ENCODE data around the gene MAD2L1BP. TPM values are rescaled to one million over a fixed set of nuclear protein-coding genes. Genes with fewer than 3 reads are reported as not detected.

The MAD2L1BP gene
- total RNA-seq, 1 donor from 2014 or later = 40.5 TPM

DNA sequence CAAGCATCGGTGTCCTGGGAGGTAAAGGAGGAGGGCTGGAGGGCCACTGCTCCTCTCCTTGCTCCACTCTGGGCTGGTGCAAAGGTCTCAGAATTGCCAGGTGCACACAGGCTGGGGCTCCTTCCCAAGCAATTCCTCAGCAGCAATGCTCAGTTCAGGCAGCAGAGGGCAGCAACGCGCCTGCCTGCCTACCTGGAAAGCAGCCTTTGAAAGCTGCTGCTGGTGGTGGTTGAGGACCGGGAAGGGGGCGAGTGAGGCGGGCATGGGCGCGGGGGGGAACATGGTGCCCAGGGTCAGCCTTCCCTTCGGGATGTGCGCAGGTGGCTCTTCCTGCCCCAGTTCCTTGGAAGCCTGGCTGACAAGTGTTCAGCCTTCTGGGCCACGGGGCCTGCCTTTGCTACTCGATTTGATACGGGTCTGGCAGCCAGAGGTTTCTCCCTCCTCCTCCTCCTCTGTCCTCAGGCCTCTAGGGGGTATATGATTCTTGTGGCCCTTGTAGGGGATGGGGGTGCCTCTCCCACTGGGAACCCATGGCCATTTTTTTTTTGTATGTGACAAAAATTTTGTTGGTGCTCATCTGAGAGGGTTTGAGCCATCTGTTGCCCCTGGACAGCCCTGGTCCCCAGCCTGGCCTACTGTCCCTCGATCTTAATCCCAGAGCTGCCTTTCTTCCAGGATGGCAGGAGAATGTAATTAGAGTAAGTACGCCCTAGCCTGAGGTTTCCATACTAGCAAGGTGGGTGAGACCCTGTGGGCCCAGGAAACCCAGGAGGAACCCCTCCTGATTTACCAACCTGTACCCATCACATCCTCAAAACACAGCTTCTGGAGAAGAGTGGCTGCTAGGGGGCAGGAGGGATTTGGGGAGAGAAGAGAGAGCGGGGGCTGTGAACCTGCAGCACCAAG lies 31.9 kb downstream of the MAD2L1BP start:
- DNase-seq (peak; percentile 84), ATAC-seq (ENCODE audit: low read depth) (peak; percentile 80)
- Mint-ChIP-seq H3K4me3 (peak overlapping the region; percentile 36), H3K4me1 (peaks cover 18% of the 10 kb centered on the region), H3K36me3 (ENCODE audit: low read depth) (peaks cover 26% of the 10 kb centered on the region), H3K27ac (peak overlapping the region; percentile 64), H3K27me3 (no peaks in the 10 kb centered on the region), H3K9me3 (no peaks in the 10 kb centered on the region)
- ChIA-PET CTCF (interaction anchor here (0.7 to 7.3 kb wide), 22 partner anchors 11 to 412 kb away, joined by 3 to 99 read pairs (median 4); partner anchors contain the start of gene VEGFA), POLR2A (interaction anchor here (0.8 to 3.5 kb wide), 9 partner anchors 13 to 412 kb away, joined by 3 to 30 read pairs (median 3); partner anchors contain the start of genes GTPBP2 and VEGFA)
- intact Hi-C loops (cut with micrococcal nuclease) = loop anchor here (1.0 to 5.0 kb wide), 13 partner anchors 20 to 412 kb away; partner anchors contain the start of genes GTPBP2 and MRPS18A
- TF ChIP-seq, protein P1, sequence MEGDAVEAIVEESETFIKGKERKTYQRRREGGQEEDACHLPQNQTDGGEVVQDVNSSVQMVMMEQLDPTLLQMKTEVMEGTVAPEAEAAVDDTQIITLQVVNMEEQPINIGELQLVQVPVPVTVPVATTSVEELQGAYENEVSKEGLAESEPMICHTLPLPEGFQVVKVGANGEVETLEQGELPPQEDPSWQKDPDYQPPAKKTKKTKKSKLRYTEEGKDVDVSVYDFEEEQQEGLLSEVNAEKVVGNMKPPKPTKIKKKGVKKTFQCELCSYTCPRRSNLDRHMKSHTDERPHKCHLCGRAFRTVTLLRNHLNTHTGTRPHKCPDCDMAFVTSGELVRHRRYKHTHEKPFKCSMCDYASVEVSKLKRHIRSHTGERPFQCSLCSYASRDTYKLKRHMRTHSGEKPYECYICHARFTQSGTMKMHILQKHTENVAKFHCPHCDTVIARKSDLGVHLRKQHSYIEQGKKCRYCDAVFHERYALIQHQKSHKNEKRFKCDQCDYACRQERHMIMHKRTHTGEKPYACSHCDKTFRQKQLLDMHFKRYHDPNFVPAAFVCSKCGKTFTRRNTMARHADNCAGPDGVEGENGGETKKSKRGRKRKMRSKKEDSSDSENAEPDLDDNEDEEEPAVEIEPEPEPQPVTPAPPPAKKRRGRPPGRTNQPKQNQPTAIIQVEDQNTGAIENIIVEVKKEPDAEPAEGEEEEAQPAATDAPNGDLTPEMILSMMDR (IDR thresholded peaks at IDR 0.05) = peak; percentile 42

DNA sequence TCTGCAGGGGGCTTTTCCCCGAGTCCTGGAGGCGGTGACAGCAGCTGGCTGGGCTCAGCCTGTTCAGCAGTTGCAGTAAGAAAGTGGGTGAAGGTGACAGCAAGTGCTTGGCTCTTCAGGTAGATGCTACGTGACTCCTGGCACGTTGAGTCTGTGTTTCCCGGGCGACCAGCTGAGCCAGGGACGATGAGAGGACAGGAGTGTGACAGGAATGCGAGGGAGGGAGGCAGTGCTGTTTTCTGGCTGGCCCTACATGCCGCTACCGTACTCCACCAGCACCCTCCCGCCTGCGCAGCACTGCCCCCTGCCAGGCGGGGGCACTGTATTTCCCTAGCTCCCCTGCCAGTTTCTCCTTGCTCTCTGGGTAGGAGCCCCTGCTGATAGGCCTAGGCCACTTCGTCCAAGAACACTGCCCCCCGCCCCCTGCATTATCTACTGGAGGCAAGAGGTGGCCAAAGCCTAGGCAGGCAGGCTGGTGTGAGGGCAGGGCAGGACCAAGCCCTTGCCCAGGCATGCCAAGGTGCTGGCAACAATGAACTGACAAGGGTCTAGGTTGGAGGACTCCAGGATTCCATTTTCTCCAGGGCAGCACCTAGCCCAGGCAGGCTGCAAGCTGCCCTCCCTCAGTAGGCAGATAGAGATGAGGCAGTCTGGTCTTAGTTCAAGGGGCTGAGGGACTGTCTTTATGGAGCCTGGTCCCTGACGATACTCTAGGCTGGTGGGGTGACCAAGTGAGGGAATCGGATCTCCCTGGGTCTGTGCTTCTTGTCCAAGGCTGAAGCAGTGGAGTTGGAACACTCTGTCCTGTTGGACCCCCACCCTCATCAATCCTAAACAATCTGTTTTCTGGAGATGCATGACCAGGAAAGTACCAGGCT lies 32.8 kb downstream of the MAD2L1BP start:
- H3K9me3 Mint-ChIP-seq = no peaks in the 10 kb centered on the region
- DNase-seq (peak; percentile 43), ATAC-seq (ENCODE audit: low read depth) (peak; percentile 77)
- H3K4me1 Mint-ChIP-seq = peaks cover 18% of the 10 kb centered on the region
- ChIA-PET POLR2A (interaction anchor here (0.8 to 3.5 kb wide), 6 partner anchors 12 to 103 kb away, joined by 3 to 30 read pairs (median 8); partner anchors contain the start of gene VEGFA), CTCF (interaction anchor here (0.8 to 7.3 kb wide), 17 partner anchors 15 to 411 kb away, joined by 3 to 99 read pairs (median 6); partner anchors contain the start of gene VEGFA)
- peak overlapping the region; percentile 64 for H3K27ac Mint-ChIP-seq
- TF ChIP-seq, protein P1 (IDR thresholded peaks at IDR 0.05) = no peak
- H3K36me3 Mint-ChIP-seq (ENCODE audit: low read depth) = peaks cover 33% of the 10 kb centered on the region
- H3K27me3 Mint-ChIP-seq = no peaks in the 10 kb centered on the region
- H3K4me3 Mint-ChIP-seq = no peak overlapping the region
- intact Hi-C loops (cut with micrococcal nuclease) = loop anchor here (1.0 to 5.0 kb wide), 5 partner anchors 19 to 334 kb away; partner anchors contain the start of gene MRPS18A

DNA sequence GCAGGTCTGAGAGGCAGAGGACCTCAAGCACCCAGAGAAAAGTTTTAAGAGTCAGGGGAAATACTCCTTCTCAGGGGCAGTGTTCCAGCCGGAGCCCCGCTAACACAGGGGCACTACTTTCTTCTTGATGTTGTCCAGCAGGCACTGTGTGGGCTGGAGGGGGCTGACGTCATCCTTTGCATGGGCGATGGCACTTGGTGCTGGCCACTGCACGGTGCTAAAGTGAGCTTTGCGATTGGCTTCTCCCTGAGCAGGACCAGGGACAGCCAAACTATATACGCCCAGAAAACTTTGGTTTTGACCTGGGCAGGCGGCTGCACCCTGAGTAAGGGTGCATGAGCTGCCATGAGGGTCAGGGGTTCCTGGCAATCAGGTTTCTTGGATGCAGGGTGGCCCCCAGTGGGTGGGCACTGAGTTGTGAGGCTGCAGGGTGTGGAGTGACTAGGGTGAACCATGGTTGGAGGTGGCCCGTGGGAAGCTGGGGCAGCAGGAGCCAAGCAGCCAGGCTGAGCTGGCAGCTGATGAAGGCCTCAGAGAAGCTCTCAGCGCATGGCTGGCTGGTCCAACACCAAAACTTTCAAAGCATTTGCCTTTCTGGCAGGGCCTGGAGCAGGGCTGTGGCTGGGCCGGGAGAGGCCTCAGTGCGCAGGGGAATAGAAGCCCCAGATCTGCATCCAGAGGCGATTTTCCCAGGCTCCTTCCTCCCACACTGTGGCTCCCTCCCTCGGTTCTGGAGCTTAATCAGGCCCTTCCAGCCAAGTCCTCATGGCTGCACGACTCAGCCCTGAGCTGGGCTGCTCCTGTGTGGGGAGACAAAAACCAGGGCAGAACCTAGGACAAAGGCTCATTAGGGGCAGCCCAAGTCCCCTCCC lies 33.6 kb downstream of the MAD2L1BP start:
- ATAC-seq (ENCODE audit: low read depth) = no peak
- CTCF ChIA-PET = interaction anchor here (0.8 to 7.3 kb wide), 11 partner anchors 14 to 410 kb away, joined by 3 to 99 read pairs (median 4); partner anchors contain the start of gene VEGFA
- POLR2A ChIA-PET = interaction anchor here (0.6 to 2.7 kb wide), 3 partner anchors 45 to 63 kb away, joined by 3 to 21 read pairs (median 5); no protein-coding TSS in a partner anchor

More for the DNA sequence above, 33.6 kb downstream of the MAD2L1BP start:
- intact Hi-C loops (cut with micrococcal nuclease) = loop anchor here (5.0 kb wide), 1 partner anchor 333 kb away; no protein-coding TSS in a partner anchor
- no peak for DNase-seq
- Mint-ChIP-seq H3K4me3 (no peak overlapping the region), H3K9me3 (no peaks in the 10 kb centered on the region), H3K27ac (peak overlapping the region; percentile 30), H3K4me1 (peaks cover 18% of the 10 kb centered on the region), H3K27me3 (no peaks in the 10 kb centered on the region), H3K36me3 (ENCODE audit: low read depth) (peaks cover 42% of the 10 kb centered on the region)
- TF ChIP-seq, protein P1 (IDR thresholded peaks at IDR 0.05) = no peak

Data from activated B cell treated with CpG ODN at 0.5 μM for 24 hours (primary cell).